ENCODE data around the gene ALPP. TPM values are rescaled to one million over a fixed set of nuclear protein-coding genes. Genes with fewer than 3 reads are reported as not detected.

ALPP gene
- total RNA-seq, 2 donors from 2014 or later: not detected

DNA sequence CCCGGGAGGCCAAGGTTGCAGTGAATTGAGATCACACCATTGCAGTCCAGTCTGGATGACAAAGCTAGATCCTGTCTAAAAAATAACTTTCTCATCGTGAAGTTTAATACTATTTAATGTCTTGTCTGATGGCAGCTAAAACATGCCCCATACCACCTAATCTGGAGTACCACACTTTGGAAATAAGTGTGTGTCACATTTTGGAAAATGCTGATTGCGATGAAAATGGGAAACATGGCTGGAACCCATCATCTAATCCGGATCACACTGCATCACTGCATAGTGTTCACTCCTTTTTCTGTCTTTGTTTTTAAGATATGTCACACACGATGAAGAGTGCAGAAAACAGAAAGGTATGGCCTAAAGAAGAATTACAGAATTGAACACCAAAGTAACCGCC is 31.2 kb upstream of the ALPP start:
- H3K36me3 ChIP-seq: no peaks in the 10 kb centered on the region
- no peak for DNase-seq (ENCODE audit: low spot score)
- peaks cover 0 to 18% of the 10 kb centered on the region in 2 donors for H3K4me1 ChIP-seq
- no peaks in the 10 kb centered on the region for H3K9me3 ChIP-seq
- no peak overlapping the region for H3K27ac ChIP-seq
- H3K4me3 ChIP-seq: no peak overlapping the region
- TF ChIP-seq, protein P1, sequence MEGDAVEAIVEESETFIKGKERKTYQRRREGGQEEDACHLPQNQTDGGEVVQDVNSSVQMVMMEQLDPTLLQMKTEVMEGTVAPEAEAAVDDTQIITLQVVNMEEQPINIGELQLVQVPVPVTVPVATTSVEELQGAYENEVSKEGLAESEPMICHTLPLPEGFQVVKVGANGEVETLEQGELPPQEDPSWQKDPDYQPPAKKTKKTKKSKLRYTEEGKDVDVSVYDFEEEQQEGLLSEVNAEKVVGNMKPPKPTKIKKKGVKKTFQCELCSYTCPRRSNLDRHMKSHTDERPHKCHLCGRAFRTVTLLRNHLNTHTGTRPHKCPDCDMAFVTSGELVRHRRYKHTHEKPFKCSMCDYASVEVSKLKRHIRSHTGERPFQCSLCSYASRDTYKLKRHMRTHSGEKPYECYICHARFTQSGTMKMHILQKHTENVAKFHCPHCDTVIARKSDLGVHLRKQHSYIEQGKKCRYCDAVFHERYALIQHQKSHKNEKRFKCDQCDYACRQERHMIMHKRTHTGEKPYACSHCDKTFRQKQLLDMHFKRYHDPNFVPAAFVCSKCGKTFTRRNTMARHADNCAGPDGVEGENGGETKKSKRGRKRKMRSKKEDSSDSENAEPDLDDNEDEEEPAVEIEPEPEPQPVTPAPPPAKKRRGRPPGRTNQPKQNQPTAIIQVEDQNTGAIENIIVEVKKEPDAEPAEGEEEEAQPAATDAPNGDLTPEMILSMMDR (IDR thresholded peaks at IDR 0.05): no peak
- H3K27me3 ChIP-seq: peaks cover 16 to 19% of the 10 kb centered on the region in 2 donors

DNA sequence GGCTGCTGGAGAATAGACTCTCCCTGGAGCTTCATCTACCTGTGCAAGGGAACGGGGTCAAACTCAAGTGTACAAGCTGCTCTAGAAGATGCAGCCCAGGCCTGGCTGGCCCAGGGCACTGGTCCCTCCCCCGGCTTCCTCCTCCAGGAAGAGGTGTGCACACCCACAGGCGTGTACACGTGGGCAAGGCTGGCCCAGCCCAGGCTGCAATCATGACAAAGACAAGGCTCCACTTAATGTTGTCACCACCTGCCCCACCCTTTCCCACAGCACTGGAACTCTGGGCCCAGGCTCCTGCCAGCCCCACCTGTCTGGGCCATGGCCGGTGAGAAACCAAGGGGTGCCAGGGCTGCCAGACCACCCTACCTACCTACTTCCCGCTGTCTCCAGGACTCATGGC is 29.6 kb upstream of the ALPP start:
- H3K27ac ChIP-seq: no peak overlapping the region
- peaks cover 20 to 28% of the 10 kb centered on the region in 2 donors for H3K27me3 ChIP-seq
- no peaks in the 10 kb centered on the region for H3K9me3 ChIP-seq
- TF ChIP-seq, protein P1 (IDR thresholded peaks at IDR 0.05): no peak
- H3K4me1 ChIP-seq: peaks cover 0 to 21% of the 10 kb centered on the region in 2 donors
- DNase-seq (ENCODE audit: low spot score): no peak
- H3K4me3 ChIP-seq: no peak overlapping the region
- H3K36me3 ChIP-seq: no peaks in the 10 kb centered on the region

DNA sequence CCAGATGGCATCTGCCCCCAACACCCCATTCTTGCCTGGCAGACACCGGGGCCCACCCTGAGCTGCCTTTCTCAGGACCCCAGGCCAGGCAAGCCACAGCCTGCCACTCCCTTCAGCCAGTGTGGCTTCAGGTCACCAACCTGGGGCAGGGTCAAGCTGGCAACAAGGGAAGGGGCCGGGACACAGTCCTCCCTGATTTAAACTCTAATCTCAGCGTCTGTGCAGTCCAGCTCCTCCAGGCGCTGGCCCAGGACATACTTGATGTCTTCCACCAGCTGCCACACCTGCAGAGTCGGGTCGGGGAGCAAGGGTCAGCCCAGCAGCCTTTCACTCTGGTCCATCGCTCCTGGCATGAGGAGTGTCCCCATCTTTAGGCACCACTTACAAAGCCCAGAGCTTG is 29.0 kb upstream of the ALPP start:
- TF ChIP-seq, protein P1 (IDR thresholded peaks at IDR 0.05): no peak
- Histone ChIP-seq H3K27me3 (peaks cover 20 to 32% of the 10 kb centered on the region in 2 donors), H3K4me3 (no peak overlapping the region), H3K9me3 (no peaks in the 10 kb centered on the region), H3K4me1 (peaks cover 0 to 21% of the 10 kb centered on the region in 2 donors), H3K27ac (no peak overlapping the region), H3K36me3 (no peaks in the 10 kb centered on the region)
- DNase-seq (ENCODE audit: low spot score): no peak

DNA sequence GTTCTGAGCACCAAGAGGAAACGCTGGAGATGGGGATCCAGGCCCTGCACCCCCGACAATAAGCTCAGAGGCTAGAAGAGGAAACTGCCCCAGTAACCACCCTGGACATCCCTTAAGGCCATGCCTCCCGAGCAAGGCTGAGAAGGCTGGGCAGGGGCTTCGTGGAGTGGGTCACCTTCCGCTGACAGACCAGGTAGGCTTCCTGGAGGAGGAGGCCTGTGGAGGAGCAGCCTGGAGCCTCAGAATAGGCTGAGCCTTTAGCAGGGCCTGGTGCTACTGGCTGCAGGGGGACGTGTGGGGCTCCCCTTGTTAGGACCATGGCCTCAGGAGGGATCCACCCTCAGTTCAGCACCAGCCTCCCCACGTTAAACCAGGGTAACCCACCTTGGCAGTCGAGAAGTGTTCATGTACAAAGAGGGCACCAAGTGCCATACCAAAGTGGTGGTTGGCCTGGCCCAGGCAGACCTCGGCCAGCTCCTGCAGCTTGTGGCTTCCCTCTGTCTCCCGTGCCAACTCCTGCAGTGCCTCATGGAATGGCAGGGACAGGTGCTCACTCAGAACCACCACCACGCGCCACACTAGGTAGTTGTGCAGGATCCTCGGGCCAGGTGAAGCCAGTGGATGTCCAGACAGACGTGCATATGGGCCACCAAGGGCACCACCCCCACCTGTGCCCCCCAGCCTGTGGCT is 28.5 kb upstream of the ALPP start:
- no peak for DNase-seq (ENCODE audit: low spot score)
- no peaks in the 10 kb centered on the region for H3K9me3 ChIP-seq
- H3K36me3 ChIP-seq: no peaks in the 10 kb centered on the region
- peaks cover 20 to 32% of the 10 kb centered on the region in 2 donors for H3K27me3 ChIP-seq
- no peak overlapping the region for H3K27ac ChIP-seq
- TF ChIP-seq, protein P1 (IDR thresholded peaks at IDR 0.05): no peak
- H3K4me1 ChIP-seq: peaks cover 0 to 21% of the 10 kb centered on the region in 2 donors
- no peak overlapping the region for H3K4me3 ChIP-seq

DNA sequence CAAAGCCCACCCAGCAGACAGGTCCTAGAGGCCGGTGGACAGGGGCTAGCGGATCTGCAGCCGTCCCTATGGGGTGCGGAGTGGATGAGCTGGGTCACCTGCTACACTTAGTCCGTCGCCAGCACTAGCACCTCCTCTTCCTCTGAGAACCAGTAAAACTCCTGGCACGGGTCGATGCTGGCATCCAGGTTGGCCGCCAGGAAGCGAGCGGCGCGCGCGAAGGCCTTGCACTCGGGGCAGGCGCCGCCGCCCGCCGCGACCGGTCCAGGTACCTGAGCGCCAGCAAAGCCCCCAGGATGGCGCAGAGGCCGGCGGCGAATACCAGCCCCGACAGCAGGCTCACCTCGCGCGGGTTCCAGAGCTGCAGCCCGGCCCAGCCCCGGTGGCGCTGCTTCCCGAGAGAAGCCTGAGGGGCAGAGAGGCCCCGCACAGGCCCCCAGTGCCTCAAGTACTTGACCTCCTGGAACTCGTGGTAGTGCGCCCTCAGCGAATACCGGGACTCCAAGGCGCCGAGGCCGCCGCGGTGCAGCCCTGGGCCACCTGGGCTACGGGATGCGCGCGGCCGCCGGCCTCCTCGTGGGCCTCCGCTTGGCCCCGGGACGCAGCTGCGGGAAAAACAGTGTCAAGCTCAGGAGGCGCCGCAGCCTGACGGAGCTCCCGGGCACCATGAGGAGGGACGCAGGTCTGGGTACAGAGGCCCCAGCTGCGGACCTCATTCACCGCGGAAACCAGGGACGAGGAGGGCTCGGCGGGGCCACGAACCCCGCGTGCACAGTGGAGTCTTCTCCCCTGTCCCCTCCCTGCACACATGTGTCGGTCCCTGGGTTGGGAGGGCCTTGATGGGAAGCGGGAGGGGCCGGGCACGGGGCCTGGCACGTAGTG is 27.5 kb upstream of the ALPP start:
- no peak overlapping the region for H3K4me3 ChIP-seq
- H3K27ac ChIP-seq: no peak overlapping the region
- TF ChIP-seq, protein P1 (IDR thresholded peaks at IDR 0.05): no peak
- H3K36me3 ChIP-seq: no peaks in the 10 kb centered on the region
- H3K4me1 ChIP-seq: peaks cover 0 to 21% of the 10 kb centered on the region in 2 donors
- H3K27me3 ChIP-seq: peaks cover 20 to 32% of the 10 kb centered on the region in 2 donors
- H3K9me3 ChIP-seq: no peaks in the 10 kb centered on the region
- DNase-seq (ENCODE audit: low spot score): no peak

Measured in right atrium auricular region (tissue), 2 donors.